Measurements from ENCODE around the gene GALNT15. TPM values are rescaled to one million over a fixed set of nuclear protein-coding genes. Genes with fewer than 3 reads are reported as not detected.

The GALNT15 gene
- total RNA-seq, 1 donor from 2014 or later = 0.95 TPM

GRCh38 chr3:16179261-16179660, 4.8 kb downstream of the GALNT15 start:
- TF ChIP-seq CTCF (IDR thresholded peaks at IDR 0.05; ENCODE audit: insufficient read depth, low read depth, low read length) (no peak), EZH2 (IDR thresholded peaks at IDR 0.05; ENCODE audit: insufficient read depth, low read length) (no peak)

GRCh38 chr3:16179771-16180736, 5.6 kb downstream of the GALNT15 start:
- H4K20me1 ChIP-seq (ENCODE audit: insufficient read depth, low read length) = no peaks in the 10 kb centered on the region
- H3K9me3 ChIP-seq (ENCODE audit: insufficient read depth, low read depth, low read length) = no peaks in the 10 kb centered on the region
- H3K36me3 Mint-ChIP-seq (ENCODE audit: low read depth, unreplicated experiment) = no peaks in the 10 kb centered on the region
- no peak overlapping the region for H3K4me3 ChIP-seq (ENCODE audit: insufficient read depth, low read depth, low read length)
- DNase-seq (ENCODE audit: low read depth) (peak; percentile 86), FAIRE-seq (peak; percentile 56)
- TF ChIP-seq CTCF (IDR thresholded peaks at IDR 0.05; ENCODE audit: insufficient read depth, low read depth, low read length) (no peak), EZH2 (IDR thresholded peaks at IDR 0.05; ENCODE audit: insufficient read depth, low read length) (no peak)
- H3K27me3 Mint-ChIP-seq (ENCODE audit: low read depth, unreplicated experiment) = no peaks in the 10 kb centered on the region
- H3K27ac Mint-ChIP-seq (ENCODE audit: unreplicated experiment) = no peak overlapping the region
- H3K9me3 Mint-ChIP-seq (ENCODE audit: unreplicated experiment) = no peaks in the 10 kb centered on the region
- no peaks in the 10 kb centered on the region for H3K27me3 ChIP-seq (ENCODE audit: insufficient read depth, low read length)
- no peak overlapping the region for H2AFZ ChIP-seq (ENCODE audit: low read depth, low read length)
- peak overlapping the region; percentile 45 for H3K4me2 ChIP-seq (ENCODE audit: low read length)
- H3K9ac ChIP-seq (ENCODE audit: low read length) = peak overlapping the region; percentile 9
- peaks cover 56% of the 10 kb centered on the region for H3K4me1 ChIP-seq (ENCODE audit: insufficient read depth, low read length)
- H3K4me3 Mint-ChIP-seq (ENCODE audit: unreplicated experiment) = no peak overlapping the region
- H3K4me1 Mint-ChIP-seq (ENCODE audit: low read depth, unreplicated experiment) = peaks cover 51% of the 10 kb centered on the region
- peak overlapping the region; percentile 53 for H3K27ac ChIP-seq (ENCODE audit: low read depth, low read length)
- peaks cover 4% of the 10 kb centered on the region for H3K79me2 ChIP-seq (ENCODE audit: insufficient read depth, low read length)
- H3K36me3 ChIP-seq (ENCODE audit: insufficient read depth, low read length) = no peaks in the 10 kb centered on the region

More at GRCh38 chr3:16179261-16179660, 4.8 kb downstream of the GALNT15 start:
- Mint-ChIP-seq H3K4me1 (ENCODE audit: low read depth, unreplicated experiment) (peaks cover 55% of the 10 kb centered on the region), H3K27ac (ENCODE audit: unreplicated experiment) (peak overlapping the region; percentile 13), H3K4me3 (ENCODE audit: unreplicated experiment) (no peak overlapping the region), H3K9me3 (ENCODE audit: unreplicated experiment) (no peaks in the 10 kb centered on the region), H3K36me3 (ENCODE audit: low read depth, unreplicated experiment) (no peaks in the 10 kb centered on the region), H3K27me3 (ENCODE audit: low read depth, unreplicated experiment) (no peaks in the 10 kb centered on the region)
- Histone ChIP-seq H3K4me3 (ENCODE audit: insufficient read depth, low read depth, low read length) (no peak overlapping the region), H3K27me3 (ENCODE audit: insufficient read depth, low read length) (no peaks in the 10 kb centered on the region), H3K79me2 (ENCODE audit: insufficient read depth, low read length) (peaks cover 4% of the 10 kb centered on the region), H3K9ac (ENCODE audit: low read length) (peak overlapping the region; percentile 9), H3K36me3 (ENCODE audit: insufficient read depth, low read length) (no peaks in the 10 kb centered on the region), H3K9me3 (ENCODE audit: insufficient read depth, low read depth, low read length) (no peaks in the 10 kb centered on the region), H3K4me2 (ENCODE audit: low read length) (no peak overlapping the region), H3K27ac (ENCODE audit: low read depth, low read length) (no peak overlapping the region), H3K4me1 (ENCODE audit: insufficient read depth, low read length) (peaks cover 63% of the 10 kb centered on the region), H4K20me1 (ENCODE audit: insufficient read depth, low read length) (no peaks in the 10 kb centered on the region), H2AFZ (ENCODE audit: low read depth, low read length) (no peak overlapping the region)
- DNase-seq (ENCODE audit: low read depth) (no peak), FAIRE-seq (no peak)

GRCh38 chr3:16180737-16181134, 6.3 kb downstream of the GALNT15 start:
- Histone ChIP-seq H3K27me3 (ENCODE audit: insufficient read depth, low read length) (no peaks in the 10 kb centered on the region), H3K79me2 (ENCODE audit: insufficient read depth, low read length) (peaks cover 4% of the 10 kb centered on the region), H3K9me3 (ENCODE audit: insufficient read depth, low read depth, low read length) (no peaks in the 10 kb centered on the region), H4K20me1 (ENCODE audit: insufficient read depth, low read length) (no peaks in the 10 kb centered on the region), H3K36me3 (ENCODE audit: insufficient read depth, low read length) (no peaks in the 10 kb centered on the region), H3K4me2 (ENCODE audit: low read length) (peak overlapping the region; percentile 45), H3K27ac (ENCODE audit: low read depth, low read length) (peak overlapping the region; percentile 53), H3K4me3 (ENCODE audit: insufficient read depth, low read depth, low read length) (no peak overlapping the region), H3K9ac (ENCODE audit: low read length) (peak overlapping the region; percentile 5), H3K4me1 (ENCODE audit: insufficient read depth, low read length) (peaks cover 53% of the 10 kb centered on the region), H2AFZ (ENCODE audit: low read depth, low read length) (no peak overlapping the region)
- peaks cover 51% of the 10 kb centered on the region for H3K4me1 Mint-ChIP-seq (ENCODE audit: low read depth, unreplicated experiment)
- DNase-seq (ENCODE audit: low read depth) = no peak
- H3K4me3 Mint-ChIP-seq (ENCODE audit: unreplicated experiment) = no peak overlapping the region
- FAIRE-seq = no peak
- H3K9me3 Mint-ChIP-seq (ENCODE audit: unreplicated experiment) = no peaks in the 10 kb centered on the region
- no peaks in the 10 kb centered on the region for H3K36me3 Mint-ChIP-seq (ENCODE audit: low read depth, unreplicated experiment)
- no peak overlapping the region for H3K27ac Mint-ChIP-seq (ENCODE audit: unreplicated experiment)
- no peaks in the 10 kb centered on the region for H3K27me3 Mint-ChIP-seq (ENCODE audit: low read depth, unreplicated experiment)
- TF ChIP-seq EZH2 (IDR thresholded peaks at IDR 0.05; ENCODE audit: insufficient read depth, low read length) (no peak), CTCF (IDR thresholded peaks at IDR 0.05; ENCODE audit: insufficient read depth, low read depth, low read length) (no peak)

Data from astrocyte (in vitro differentiated cells and primary cell).